Activated naive CD4-positive, alpha-beta T cell treated with anti-CD3 and anti-CD28 coated beads for 36 hours (primary cell): ENCODE results near the gene CELF4. TPM values are rescaled to one million over a fixed set of nuclear protein-coding genes. Genes with fewer than 3 reads are reported as not detected.

Experiments
- CTCF ChIA-PET: fragments of 350-600 bp; sonication (Branson Sonifier 250); formaldehyde crosslinking; loops from one replicate; lab custom pipeline; 2021; ENCODE audit warnings: antibody characterized with exemption; lab: Charles Lee
- DNase-seq: peaks from one replicate; pipeline ENCODE4 v3.0.0-alpha.2; 2020
- H3K27ac Mint-ChIP-seq: one replicate; pipeline ENCODE4 v1.8.0; 2021; ENCODE audit warnings: mild to moderate bottlenecking, mixed read lengths
- H3K27me3 Mint-ChIP-seq: one replicate; pipeline ENCODE4 v1.8.0; 2021; ENCODE audit warnings: low read depth, mixed read lengths
- H3K36me3 Mint-ChIP-seq: one replicate; pipeline ENCODE4 v1.8.0; 2021; ENCODE audit warnings: low read depth, mixed read lengths
- H3K4me1 Mint-ChIP-seq: one replicate; pipeline ENCODE4 v1.8.0; 2021; ENCODE audit warnings: low read depth, mixed read lengths
- H3K4me3 Mint-ChIP-seq: one replicate; pipeline ENCODE4 v1.8.0; 2021; ENCODE audit warnings: mild to moderate bottlenecking, moderate library complexity, mixed read lengths
- H3K9me3 Mint-ChIP-seq: one replicate; pipeline ENCODE4 v1.8.0; 2021; ENCODE audit warnings: mixed read lengths
- intact Hi-C: fragments of 100-400 bp; cut with micrococcal nuclease; formaldehyde crosslinking; loops from one replicate; pipeline ENCODE4 v1.15.1; 2023
- total RNA-seq, 2 experiments: library from RNA; stranded (reverse); gene quantifications; one replicate each; pipeline ENCODE4 v1.2.3, GENCODE V29; 2021

Gene CELF4
- total RNA-seq, 2 experiments from 2014 or later: not detected

- CTCF ChIA-PET: no interaction called here
- DNase-seq: no peak
- Mint-ChIP-seq H3K27me3 (no peaks in the 10 kb centered on the region), H3K4me3 (no peak overlapping the region), H3K27ac (no peak overlapping the region), H3K4me1 (no peaks in the 10 kb centered on the region), H3K36me3 (peaks cover 38% of the 10 kb centered on the region), H3K9me3 (peaks cover 24% of the 10 kb centered on the region)
- intact Hi-C loops: no loop called here
These were observed 365.9 kb downstream of the CELF4 start for GRCh38 chr18:37199741-37200140.
